Epithelial cell of esophagus (primary cell): ENCODE results near the gene NPAS2.

Experiments
- DNase-seq: peaks from one replicate; pipeline ENCODE4 v3.0.0; 2010; ENCODE audit warnings: low read depth
- H3K4me3 ChIP-seq: 2 replicates; pipeline ENCODE4 v1.5.1; 2011; ENCODE audit warnings: mild to moderate bottlenecking, low read length, control low read depth
- CTCF ChIP-seq: IDR thresholded peaks from 2 replicates; pipeline ENCODE4 v1.5.1; 2011; ENCODE audit warnings: low read depth, mild to moderate bottlenecking, low read length, control low read depth, inconsistent platforms; ENCODE audit not compliant: insufficient read depth; ENCODE audit errors: missing control alignments

Gene NPAS2

GRCh38 chr2:100945433-100945740 lies 125.4 kb downstream of the NPAS2 start:
- no peak for DNase-seq
- H3K4me3 ChIP-seq, result no peak overlapping the region
- no peak for TF ChIP-seq CTCF

- no peak for DNase-seq
- no peak for TF ChIP-seq CTCF
- H3K4me3 ChIP-seq, result no peak overlapping the region
Observed at GRCh38 chr2:100945930-100946607, 126.1 kb downstream of the NPAS2 start.

- no peak overlapping the region for H3K4me3 ChIP-seq
- TF ChIP-seq CTCF, result no peak
- no peak for DNase-seq
Observed at GRCh38 chr2:100948942-100949811, 129.2 kb downstream of the NPAS2 start.

- no peak for DNase-seq
- TF ChIP-seq CTCF, result no peak
- H3K4me3 ChIP-seq, result no peak overlapping the region
Observed at GRCh38 chr2:100952512-100952911, 132.6 kb downstream of the NPAS2 start.

GRCh38 chr2:100953406-100954043 lies 133.6 kb downstream of the NPAS2 start:
- no peak for DNase-seq
- no peak overlapping the region for H3K4me3 ChIP-seq
- no peak for TF ChIP-seq CTCF

GRCh38 chr2:100954044-100954420 lies 134.1 kb downstream of the NPAS2 start:
- no peak for DNase-seq
- no peak overlapping the region for H3K4me3 ChIP-seq
- TF ChIP-seq CTCF, result no peak

GRCh38 chr2:100955226-100955625 lies 135.3 kb downstream of the NPAS2 start:
- DNase-seq, result no peak
- no peak for TF ChIP-seq CTCF
- no peak overlapping the region for H3K4me3 ChIP-seq
